Measurements from ENCODE around the gene LYPD6B. TPM values are rescaled to one million over a fixed set of nuclear protein-coding genes. Genes with fewer than 3 reads are reported as not detected.

The LYPD6B gene
- total and polyA plus RNA-seq, 2 experiments from 2014 or later, result 1.7 to 3.6 TPM

DNA sequence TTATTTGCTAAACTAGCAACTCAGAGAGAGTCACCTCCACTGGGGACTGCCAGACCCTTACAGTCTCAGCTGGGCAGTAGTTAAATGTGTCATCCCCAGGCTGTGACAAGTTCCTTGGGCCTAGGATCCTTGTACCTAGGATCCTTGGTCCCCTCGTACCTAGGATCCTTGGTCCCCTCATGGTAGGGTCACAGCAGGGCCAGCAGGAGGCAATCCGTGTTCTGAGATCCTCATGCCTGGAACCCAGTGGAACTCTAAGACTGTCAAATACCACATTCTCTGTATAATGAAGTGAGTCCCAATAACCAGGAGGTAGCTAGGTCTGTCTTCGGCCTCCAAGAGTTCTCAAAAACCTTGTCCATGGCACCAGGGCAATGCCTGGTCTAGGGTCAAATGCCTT, 60.8 kb downstream of the LYPD6B start:
- Mint-ChIP-seq H3K36me3 (ENCODE audit: low read depth) (no peaks in the 10 kb centered on the region), H3K9me3 (no peaks in the 10 kb centered on the region), H3K4me1 (peaks cover 3% of the 10 kb centered on the region; the same call in 2 of the 3 replicates), H3K27ac (no peak overlapping the region), H3K27me3 (ENCODE audit: insufficient read depth, low read depth, poor library complexity) (peaks cover 2% of the 10 kb centered on the region), H3K4me3 (no peak overlapping the region)
- Histone ChIP-seq H3K4me2 (no peak overlapping the region), H3K4me3 (no peak overlapping the region), H3K27me3 (ENCODE audit: insufficient read depth) (no peaks in the 10 kb centered on the region), H4K20me1 (replicated peaks; ENCODE audit: insufficient read depth) (no peaks in the 10 kb centered on the region), H3K36me3 (ENCODE audit: insufficient read depth) (no peaks in the 10 kb centered on the region), H3F3A (replicated peaks; ENCODE audit: low read depth) (no peaks in the 10 kb centered on the region), H3K79me2 (replicated peaks; ENCODE audit: insufficient read depth) (no peaks in the 10 kb centered on the region), H3K9me2 (ENCODE audit: insufficient read depth) (no peaks in the 10 kb centered on the region), H3K4me1 (ENCODE audit: insufficient read depth) (no peaks in the 10 kb centered on the region), H3K27ac (ENCODE audit: low read depth) (no peak overlapping the region), H2AFZ (no peak overlapping the region)
- DNase-seq (ENCODE audit: low spot score) (peak; percentile 21), ATAC-seq (peak; percentile 54; the same call in 2 of the 3 replicates)
- TF ChIP-seq, protein P1, sequence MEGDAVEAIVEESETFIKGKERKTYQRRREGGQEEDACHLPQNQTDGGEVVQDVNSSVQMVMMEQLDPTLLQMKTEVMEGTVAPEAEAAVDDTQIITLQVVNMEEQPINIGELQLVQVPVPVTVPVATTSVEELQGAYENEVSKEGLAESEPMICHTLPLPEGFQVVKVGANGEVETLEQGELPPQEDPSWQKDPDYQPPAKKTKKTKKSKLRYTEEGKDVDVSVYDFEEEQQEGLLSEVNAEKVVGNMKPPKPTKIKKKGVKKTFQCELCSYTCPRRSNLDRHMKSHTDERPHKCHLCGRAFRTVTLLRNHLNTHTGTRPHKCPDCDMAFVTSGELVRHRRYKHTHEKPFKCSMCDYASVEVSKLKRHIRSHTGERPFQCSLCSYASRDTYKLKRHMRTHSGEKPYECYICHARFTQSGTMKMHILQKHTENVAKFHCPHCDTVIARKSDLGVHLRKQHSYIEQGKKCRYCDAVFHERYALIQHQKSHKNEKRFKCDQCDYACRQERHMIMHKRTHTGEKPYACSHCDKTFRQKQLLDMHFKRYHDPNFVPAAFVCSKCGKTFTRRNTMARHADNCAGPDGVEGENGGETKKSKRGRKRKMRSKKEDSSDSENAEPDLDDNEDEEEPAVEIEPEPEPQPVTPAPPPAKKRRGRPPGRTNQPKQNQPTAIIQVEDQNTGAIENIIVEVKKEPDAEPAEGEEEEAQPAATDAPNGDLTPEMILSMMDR (conservative IDR thresholded peaks at IDR 0.05; ENCODE audit: low read depth in 2 of 2), result peak; percentile 27 to 66; a peak in 2 of 4 replicates
- TF ChIP-seq POLR2AphosphoS5 (IDR thresholded peaks at IDR 0.05; ENCODE audit: low read depth), result no peak

DNA sequence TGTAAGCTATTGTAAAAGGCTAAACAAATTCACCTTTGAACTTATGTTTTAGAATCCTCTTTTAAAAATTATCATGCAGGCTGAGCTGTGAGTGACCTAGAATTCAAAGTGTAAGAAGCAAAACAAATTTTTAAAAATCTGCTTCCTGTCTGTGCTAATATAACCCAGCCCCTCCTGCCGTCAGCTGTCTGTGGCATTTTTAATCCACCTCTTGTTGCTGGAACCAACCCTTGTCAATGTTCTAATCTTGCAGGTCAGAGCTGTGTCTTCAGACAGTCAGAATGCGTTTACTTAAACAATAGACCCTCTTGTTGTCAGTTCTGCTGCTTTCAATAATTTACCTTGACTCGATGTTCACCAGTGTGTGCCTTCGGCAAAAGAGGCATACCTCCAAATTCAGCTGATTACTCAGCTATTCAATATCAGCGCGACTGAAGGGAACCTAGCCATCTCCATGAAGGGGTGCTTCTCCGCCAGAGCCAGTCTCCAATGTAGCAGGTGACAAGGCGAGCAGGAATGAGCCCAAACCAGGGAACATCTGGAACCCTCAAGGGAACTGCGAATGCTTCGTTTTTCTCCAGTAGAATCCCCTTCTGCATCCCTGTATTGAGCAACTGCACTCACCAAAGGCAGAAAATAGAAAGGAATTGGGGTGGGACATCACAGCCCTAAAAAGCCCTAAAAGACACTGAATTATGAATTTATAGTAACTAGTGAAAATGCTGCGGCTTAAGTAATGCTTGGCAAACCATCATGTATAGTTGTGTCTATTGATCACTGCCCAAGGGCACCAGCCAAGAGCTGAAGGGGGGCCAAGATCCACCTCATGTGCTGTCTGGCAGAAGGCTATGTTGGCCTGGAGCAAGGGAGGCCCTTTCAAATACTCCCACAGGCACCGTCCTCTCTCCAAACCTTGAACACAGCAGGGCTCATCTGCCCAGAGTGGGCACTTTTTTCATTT, 62.5 kb downstream of the LYPD6B start:
- H3K9me3 Mint-ChIP-seq, result no peaks in the 10 kb centered on the region
- Histone ChIP-seq H2AFZ (no peak overlapping the region), H3K4me3 (no peak overlapping the region), H3F3A (replicated peaks; ENCODE audit: low read depth) (no peaks in the 10 kb centered on the region), H3K4me2 (no peak overlapping the region), H3K36me3 (ENCODE audit: insufficient read depth) (no peaks in the 10 kb centered on the region), H3K79me2 (replicated peaks; ENCODE audit: insufficient read depth) (no peaks in the 10 kb centered on the region), H3K4me1 (ENCODE audit: insufficient read depth) (no peaks in the 10 kb centered on the region), H3K9me2 (ENCODE audit: insufficient read depth) (no peaks in the 10 kb centered on the region), H3K27ac (ENCODE audit: low read depth) (no peak overlapping the region), H4K20me1 (replicated peaks; ENCODE audit: insufficient read depth) (no peaks in the 10 kb centered on the region), H3K27me3 (ENCODE audit: insufficient read depth) (no peaks in the 10 kb centered on the region)
- no peak overlapping the region for H3K27ac Mint-ChIP-seq
- peaks cover 2% of the 10 kb centered on the region; the same call in 1 of the 3 replicates for H3K4me1 Mint-ChIP-seq
- DNase-seq (ENCODE audit: low spot score) (no peak), ATAC-seq (no peak)
- peaks cover 2% of the 10 kb centered on the region for H3K27me3 Mint-ChIP-seq (ENCODE audit: insufficient read depth, low read depth, poor library complexity)
- H3K4me3 Mint-ChIP-seq, result no peak overlapping the region
- H3K36me3 Mint-ChIP-seq (ENCODE audit: low read depth), result no peaks in the 10 kb centered on the region
- no peak for TF ChIP-seq CREB1 (CRISPR knock-in tag; IDR thresholded peaks at IDR 0.05; ENCODE audit: low read depth)
- no peak for TF ChIP-seq EZH2 (IDR thresholded peaks at IDR 0.05; ENCODE audit: low read depth, unreplicated experiment)
- no peak for TF ChIP-seq ZNF331 (CRISPR knock-in tag; IDR thresholded peaks at IDR 0.05; ENCODE audit: low read depth)
- no peak for TF ChIP-seq ZNF114 (CRISPR knock-in tag; IDR thresholded peaks at IDR 0.05)
- no peak for TF ChIP-seq EZH2phosphoT487 (IDR thresholded peaks at IDR 0.05; ENCODE audit: unreplicated experiment)
- no peak for TF ChIP-seq POLR2AphosphoS5 (IDR thresholded peaks at IDR 0.05; ENCODE audit: low read depth)
- no peak for TF ChIP-seq STAT1 (IDR thresholded peaks at IDR 0.05; ENCODE audit: unreplicated experiment)
- TF ChIP-seq, protein P2, sequence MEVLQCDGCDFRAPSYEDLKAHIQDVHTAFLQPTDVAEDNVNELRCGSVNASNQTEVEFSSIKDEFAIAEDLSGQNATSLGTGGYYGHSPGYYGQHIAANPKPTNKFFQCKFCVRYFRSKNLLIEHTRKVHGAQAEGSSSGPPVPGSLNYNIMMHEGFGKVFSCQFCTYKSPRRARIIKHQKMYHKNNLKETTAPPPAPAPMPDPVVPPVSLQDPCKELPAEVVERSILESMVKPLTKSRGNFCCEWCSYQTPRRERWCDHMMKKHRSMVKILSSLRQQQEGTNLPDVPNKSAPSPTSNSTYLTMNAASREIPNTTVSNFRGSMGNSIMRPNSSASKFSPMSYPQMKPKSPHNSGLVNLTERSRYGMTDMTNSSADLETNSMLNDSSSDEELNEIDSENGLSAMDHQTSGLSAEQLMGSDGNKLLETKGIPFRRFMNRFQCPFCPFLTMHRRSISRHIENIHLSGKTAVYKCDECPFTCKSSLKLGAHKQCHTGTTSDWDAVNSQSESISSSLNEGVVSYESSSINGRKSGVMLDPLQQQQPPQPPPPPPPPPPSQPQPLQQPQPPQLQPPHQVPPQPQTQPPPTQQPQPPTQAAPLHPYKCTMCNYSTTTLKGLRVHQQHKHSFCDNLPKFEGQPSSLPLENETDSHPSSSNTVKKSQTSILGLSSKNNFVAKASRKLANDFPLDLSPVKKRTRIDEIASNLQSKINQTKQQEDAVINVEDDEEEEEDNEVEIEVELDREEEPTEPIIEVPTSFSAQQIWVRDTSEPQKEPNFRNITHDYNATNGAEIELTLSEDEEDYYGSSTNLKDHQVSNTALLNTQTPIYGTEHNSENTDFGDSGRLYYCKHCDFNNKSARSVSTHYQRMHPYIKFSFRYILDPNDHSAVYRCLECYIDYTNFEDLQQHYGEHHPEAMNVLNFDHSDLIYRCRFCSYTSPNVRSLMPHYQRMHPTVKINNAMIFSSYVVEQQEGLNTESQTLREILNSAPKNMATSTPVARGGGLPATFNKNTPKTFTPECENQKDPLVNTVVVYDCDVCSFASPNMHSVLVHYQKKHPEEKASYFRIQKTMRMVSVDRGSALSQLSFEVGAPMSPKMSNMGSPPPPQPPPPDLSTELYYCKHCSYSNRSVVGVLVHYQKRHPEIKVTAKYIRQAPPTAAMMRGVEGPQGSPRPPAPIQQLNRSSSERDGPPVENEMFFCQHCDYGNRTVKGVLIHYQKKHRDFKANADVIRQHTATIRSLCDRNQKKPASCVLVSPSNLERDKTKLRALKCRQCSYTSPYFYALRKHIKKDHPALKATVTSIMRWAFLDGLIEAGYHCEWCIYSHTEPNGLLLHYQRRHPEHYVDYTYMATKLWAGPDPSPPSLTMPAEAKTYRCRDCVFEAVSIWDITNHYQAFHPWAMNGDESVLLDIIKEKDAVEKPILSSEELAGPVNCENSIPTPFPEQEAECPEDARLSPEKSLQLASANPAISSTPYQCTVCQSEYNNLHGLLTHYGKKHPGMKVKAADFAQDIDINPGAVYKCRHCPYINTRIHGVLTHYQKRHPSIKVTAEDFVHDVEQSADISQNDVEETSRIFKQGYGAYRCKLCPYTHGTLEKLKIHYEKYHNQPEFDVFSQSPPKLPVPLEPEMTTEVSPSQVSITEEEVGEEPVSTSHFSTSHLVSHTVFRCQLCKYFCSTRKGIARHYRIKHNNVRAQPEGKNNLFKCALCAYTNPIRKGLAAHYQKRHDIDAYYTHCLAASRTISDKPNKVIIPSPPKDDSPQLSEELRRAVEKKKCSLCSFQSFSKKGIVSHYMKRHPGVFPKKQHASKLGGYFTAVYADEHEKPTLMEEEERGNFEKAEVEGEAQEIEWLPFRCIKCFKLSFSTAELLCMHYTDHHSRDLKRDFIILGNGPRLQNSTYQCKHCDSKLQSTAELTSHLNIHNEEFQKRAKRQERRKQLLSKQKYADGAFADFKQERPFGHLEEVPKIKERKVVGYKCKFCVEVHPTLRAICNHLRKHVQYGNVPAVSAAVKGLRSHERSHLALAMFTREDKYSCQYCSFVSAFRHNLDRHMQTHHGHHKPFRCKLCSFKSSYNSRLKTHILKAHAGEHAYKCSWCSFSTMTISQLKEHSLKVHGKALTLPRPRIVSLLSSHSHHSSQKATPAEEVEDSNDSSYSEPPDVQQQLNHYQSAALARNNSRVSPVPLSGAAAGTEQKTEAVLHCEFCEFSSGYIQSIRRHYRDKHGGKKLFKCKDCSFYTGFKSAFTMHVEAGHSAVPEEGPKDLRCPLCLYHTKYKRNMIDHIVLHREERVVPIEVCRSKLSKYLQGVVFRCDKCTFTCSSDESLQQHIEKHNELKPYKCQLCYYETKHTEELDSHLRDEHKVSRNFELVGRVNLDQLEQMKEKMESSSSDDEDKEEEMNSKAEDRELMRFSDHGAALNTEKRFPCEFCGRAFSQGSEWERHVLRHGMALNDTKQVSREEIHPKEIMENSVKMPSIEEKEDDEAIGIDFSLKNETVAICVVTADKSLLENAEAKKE (CRISPR knock-in tag; IDR thresholded peaks at IDR 0.05), result no peak
- TF ChIP-seq, protein P1 (conservative IDR thresholded peaks at IDR 0.05; ENCODE audit: low read depth in 2 of 2), result no peak
- no peak for TF ChIP-seq NANOG (IDR thresholded peaks at IDR 0.05; ENCODE audit: borderline replicate concordance)
